Right atrium auricular region (tissue), 2 donors: ENCODE results near the gene ABCA7. TPM values are rescaled to one million over a fixed set of nuclear protein-coding genes. Genes with fewer than 3 reads are reported as not detected.

ENCODE experiments used
- DNase-seq: peaks from one replicate; pipeline ENCODE4 v3.0.0-alpha.2; 2019; ENCODE audit warnings: low spot score
- H3K27ac ChIP-seq, 2 donors: fragments of 200-600 bp; sonication (generic); 1 replicate in 1 of 2; 2 replicates in 1 of 2; pipeline ENCODE4 v1.5.1; 2016 to 2019
- H3K27me3 ChIP-seq, 2 donors: fragments of 200-600 bp; sonication (generic); one replicate each; pipeline versions ENCODE4 v1.5.1 to v1.6.0; 2017 to 2019
- H3K36me3 ChIP-seq: fragments of 200-600 bp; sonication (generic); one replicate; pipeline ENCODE4 v1.5.1; 2016
- H3K4me1 ChIP-seq, 2 donors: fragments of 200-600 bp; sonication (generic); one replicate each; pipeline versions ENCODE4 v1.5.1 to v1.6.0; 2017 to 2019
- H3K4me3 ChIP-seq, 2 donors: fragments of 200-600 bp; sonication (generic); 1 replicate in 1 of 2; 2 replicates in 1 of 2; pipeline ENCODE4 v1.5.1; 2017 to 2019; ENCODE audit warnings: mild to moderate bottlenecking in 1 of 2, moderate library complexity in 1 of 2
- H3K9me3 ChIP-seq, 2 donors: fragments of 200-600 bp; sonication (generic); one replicate each; pipeline ENCODE4 v1.5.1; 2019
- CTCF ChIP-seq, 2 donors: fragments of 200-600 bp; sonication (generic); IDR thresholded peaks; one replicate each; pipeline ENCODE4 v1.5.1; 2019; ENCODE audit warnings: antibody characterized with exemption in 2 of 2
- total RNA-seq, 2 donors: library from RNA; depleted of rRNA; stranded (reverse); fragments of >200 nt; gene quantifications; one replicate each; pipeline ENCODE4 v1.1.0, GENCODE V29; 2016

Gene ABCA7
- total RNA-seq, 2 donors from 2014 or later, result 4.8 to 5.9 TPM

- Histone ChIP-seq H3K9me3 (no peaks in the 10 kb centered on the region), H3K4me1 (peaks cover 0 to 44% of the 10 kb centered on the region in 2 donors), H3K27ac (peak overlapping the region; percentile 12 to 48), H3K27me3 (peaks cover 11 to 22% of the 10 kb centered on the region in 2 donors), H3K4me3 (peak overlapping the region; percentile 26 to 48), H3K36me3 (no peaks in the 10 kb centered on the region)
- no peak for TF ChIP-seq CTCF (IDR thresholded peaks at IDR 0.05)
- DNase-seq, result no peak
Measured at GRCh38 chr19:1067341-1067957, 27.5 kb downstream of the ABCA7 start.

- DNase-seq, result no peak
- H3K27ac ChIP-seq, result peak overlapping the region; percentile 41 to 48
- H3K27me3 ChIP-seq, result peaks cover 11 to 22% of the 10 kb centered on the region in 2 donors
- no peaks in the 10 kb centered on the region for H3K9me3 ChIP-seq
- H3K4me1 ChIP-seq, result peaks cover 0 to 44% of the 10 kb centered on the region in 2 donors
- TF ChIP-seq CTCF (IDR thresholded peaks at IDR 0.05), result no peak
- peak overlapping the region; percentile 26 to 48 for H3K4me3 ChIP-seq
- no peaks in the 10 kb centered on the region for H3K36me3 ChIP-seq
Measured at GRCh38 chr19:1068009-1069001, 28.4 kb downstream of the ABCA7 start.

GRCh38 chr19:1069009-1069779 is 29.3 kb downstream of the ABCA7 start:
- peaks cover 0 to 44% of the 10 kb centered on the region in 2 donors for H3K4me1 ChIP-seq
- peaks cover 11 to 22% of the 10 kb centered on the region in 2 donors for H3K27me3 ChIP-seq
- H3K36me3 ChIP-seq, result no peaks in the 10 kb centered on the region
- H3K4me3 ChIP-seq, result peak overlapping the region in 1 of 2 donors; percentile 48
- TF ChIP-seq CTCF (IDR thresholded peaks at IDR 0.05), result no peak
- H3K9me3 ChIP-seq, result no peaks in the 10 kb centered on the region
- DNase-seq, result peak; percentile 71
- H3K27ac ChIP-seq, result peak overlapping the region in 1 of 2 donors; percentile 16

DNA sequence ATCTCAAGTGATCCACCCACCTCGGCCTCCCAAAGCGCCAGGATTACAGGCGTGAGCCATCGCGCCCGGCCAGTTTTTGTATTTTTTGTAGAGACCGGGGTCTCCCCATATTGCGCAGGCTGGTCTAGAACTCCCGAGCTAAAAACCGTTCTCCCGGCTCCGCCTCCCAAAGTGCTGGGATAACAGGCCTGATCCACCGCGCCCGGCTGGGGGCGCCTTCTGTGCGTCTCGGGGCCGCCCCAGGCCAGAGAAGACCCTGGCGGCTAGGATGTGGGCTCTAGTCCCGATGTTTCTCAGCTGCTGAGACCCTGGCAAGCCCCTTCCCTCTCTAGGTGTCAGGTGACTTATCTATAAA is 30.6 kb downstream of the ABCA7 start:
- Histone ChIP-seq H3K27me3 (peaks cover 11 to 22% of the 10 kb centered on the region in 2 donors), H3K36me3 (no peaks in the 10 kb centered on the region), H3K4me3 (no peak overlapping the region), H3K9me3 (no peaks in the 10 kb centered on the region), H3K4me1 (peaks cover 0 to 33% of the 10 kb centered on the region in 2 donors), H3K27ac (no peak overlapping the region)
- no peak for TF ChIP-seq CTCF (IDR thresholded peaks at IDR 0.05)
- DNase-seq, result no peak

GRCh38 chr19:1070931-1071791 is 31.3 kb downstream of the ABCA7 start:
- Histone ChIP-seq H3K27ac (no peak overlapping the region), H3K4me3 (peak overlapping the region in 1 of 2 donors; percentile 22), H3K27me3 (peaks cover 11 to 16% of the 10 kb centered on the region in 2 donors), H3K4me1 (peaks cover 0 to 29% of the 10 kb centered on the region in 2 donors), H3K36me3 (no peaks in the 10 kb centered on the region), H3K9me3 (no peaks in the 10 kb centered on the region)
- TF ChIP-seq CTCF (IDR thresholded peaks at IDR 0.05), result no peak
- no peak for DNase-seq
